AG09319 (cell line): ENCODE data around the gene ALDH5A1.

Experiments used
- DNase-seq: peaks from one replicate; pipeline ENCODE4 v3.0.0-alpha.2; 2010; ENCODE audit warnings: low read depth; ENCODE audit errors: extremely low read depth
- CTCF ChIP-seq: IDR thresholded peaks from 2 replicates; pipeline ENCODE4 v1.5.1; 2011; ENCODE audit warnings: low read depth, mild to moderate bottlenecking, inconsistent platforms, low read length, moderate library complexity

The ALDH5A1 gene

GRCh38 chr6:24583463-24584381, 89.0 kb downstream of the ALDH5A1 start:
- peak; percentile 85 for TF ChIP-seq CTCF
- peak; percentile 12 for DNase-seq

- DNase-seq, result no peak
Measured at GRCh38 chr6:24584382-24584720, 89.6 kb downstream of the ALDH5A1 start.

More at GRCh38 chr6:24584382-24584720, 89.6 kb downstream of the ALDH5A1 start:
- TF ChIP-seq CTCF, result no peak
